ENCODE data around the gene YAF2. TPM values are rescaled to one million over a fixed set of nuclear protein-coding genes. Genes with fewer than 3 reads are reported as not detected.

YAF2 gene
- total RNA-seq, 2 experiments from 2014 or later = 53.6 to 54.7 TPM

DNA sequence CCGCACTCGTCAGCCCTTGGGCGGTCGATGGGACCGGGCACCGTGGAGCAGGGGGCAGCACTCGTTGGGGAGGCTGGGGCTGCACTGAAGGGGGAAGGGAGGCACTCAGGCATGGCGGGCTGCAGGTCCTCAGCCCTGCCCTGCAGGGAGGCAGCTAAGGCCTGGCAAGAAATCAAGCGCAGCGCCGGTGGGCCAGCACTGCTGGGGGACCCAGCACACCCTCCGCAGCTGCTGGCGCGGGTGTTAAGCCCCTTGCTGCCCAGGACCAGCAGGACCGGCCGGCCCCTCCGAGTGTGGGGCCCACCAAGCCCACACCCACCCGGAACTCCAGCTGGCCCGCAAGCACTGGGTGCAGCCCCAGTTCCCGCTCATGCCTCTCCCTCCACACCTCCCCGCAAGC is 35.7 kb upstream of the YAF2 start:
- Histone ChIP-seq H3K9me3 (ENCODE audit: control insufficient read depth in 1 of 2, insufficient read depth in 1 of 2, low read length in 2 of 2) (peaks cover 0 to 8% of the 10 kb centered on the region in 2 experiments), H3K4me3 (ENCODE audit: low read length) (no peak overlapping the region), H3K27me3 (ENCODE audit: control insufficient read depth in 1 of 2, insufficient read depth in 2 of 2, low read length in 2 of 2) (peaks cover 0 to 2% of the 10 kb centered on the region in 2 experiments), H3K4me1 (ENCODE audit: insufficient read depth, low read length) (no peaks in the 10 kb centered on the region), H3K27ac (ENCODE audit: low read depth in 1 of 2, low read length in 2 of 2) (no peak overlapping the region), H3K36me3 (ENCODE audit: insufficient read depth, low read length) (no peaks in the 10 kb centered on the region)
- ChIA-PET CTCF (no interaction called here), POLR2A (no interaction called here)
- TF ChIP-seq, protein P1, sequence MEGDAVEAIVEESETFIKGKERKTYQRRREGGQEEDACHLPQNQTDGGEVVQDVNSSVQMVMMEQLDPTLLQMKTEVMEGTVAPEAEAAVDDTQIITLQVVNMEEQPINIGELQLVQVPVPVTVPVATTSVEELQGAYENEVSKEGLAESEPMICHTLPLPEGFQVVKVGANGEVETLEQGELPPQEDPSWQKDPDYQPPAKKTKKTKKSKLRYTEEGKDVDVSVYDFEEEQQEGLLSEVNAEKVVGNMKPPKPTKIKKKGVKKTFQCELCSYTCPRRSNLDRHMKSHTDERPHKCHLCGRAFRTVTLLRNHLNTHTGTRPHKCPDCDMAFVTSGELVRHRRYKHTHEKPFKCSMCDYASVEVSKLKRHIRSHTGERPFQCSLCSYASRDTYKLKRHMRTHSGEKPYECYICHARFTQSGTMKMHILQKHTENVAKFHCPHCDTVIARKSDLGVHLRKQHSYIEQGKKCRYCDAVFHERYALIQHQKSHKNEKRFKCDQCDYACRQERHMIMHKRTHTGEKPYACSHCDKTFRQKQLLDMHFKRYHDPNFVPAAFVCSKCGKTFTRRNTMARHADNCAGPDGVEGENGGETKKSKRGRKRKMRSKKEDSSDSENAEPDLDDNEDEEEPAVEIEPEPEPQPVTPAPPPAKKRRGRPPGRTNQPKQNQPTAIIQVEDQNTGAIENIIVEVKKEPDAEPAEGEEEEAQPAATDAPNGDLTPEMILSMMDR (IDR thresholded peaks at IDR 0.05) = no peak
- Mint-ChIP-seq H3K4me1 (ENCODE audit: low read depth) (peaks cover 5% of the 10 kb centered on the region), H3K27me3 (peaks cover 8% of the 10 kb centered on the region), H3K27ac (no peak overlapping the region), H3K36me3 (ENCODE audit: low read depth) (no peaks in the 10 kb centered on the region), H3K4me3 (no peak overlapping the region), H3K9me3 (no peaks in the 10 kb centered on the region)
- DNase-seq (no peak), ATAC-seq (ENCODE audit: poor library complexity) (no peak)
- intact Hi-C loops (cut with DNase I, micrococcal nuclease) = no loop called here

DNA sequence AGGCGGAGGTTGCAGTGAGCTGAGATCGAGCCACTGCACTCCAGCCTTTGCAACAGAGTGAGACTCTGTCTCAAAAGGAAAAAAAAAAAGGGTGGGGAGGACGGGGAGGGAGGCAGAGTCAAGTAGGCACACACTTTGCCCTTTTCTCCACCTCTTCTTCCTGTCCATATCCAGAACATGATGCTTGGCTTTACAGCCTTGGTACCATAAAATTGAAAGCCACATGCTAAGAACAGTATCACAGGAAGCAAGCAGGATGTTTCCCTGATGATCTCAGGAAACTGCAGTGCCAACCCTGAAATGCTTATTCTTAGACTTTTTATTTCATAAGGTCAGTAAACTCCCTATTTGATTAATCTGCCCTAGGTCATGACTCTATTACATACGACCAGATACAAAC is 32.5 kb upstream of the YAF2 start:
- ATAC-seq (ENCODE audit: poor library complexity) = no peak
- Mint-ChIP-seq H3K27ac (no peak overlapping the region), H3K27me3 (peaks cover 8% of the 10 kb centered on the region), H3K4me1 (ENCODE audit: low read depth) (peaks cover 5% of the 10 kb centered on the region), H3K9me3 (no peaks in the 10 kb centered on the region), H3K4me3 (no peak overlapping the region), H3K36me3 (ENCODE audit: low read depth) (no peaks in the 10 kb centered on the region)
- DNase-seq = no peak
- ChIA-PET CTCF (no interaction called here), POLR2A (no interaction called here)
- H3K4me3 ChIP-seq (ENCODE audit: low read length) = no peak overlapping the region
- peaks cover 0 to 2% of the 10 kb centered on the region in 2 experiments for H3K27me3 ChIP-seq (ENCODE audit: control insufficient read depth in 1 of 2, insufficient read depth in 2 of 2, low read length in 2 of 2)
- no peak overlapping the region for H3K27ac ChIP-seq (ENCODE audit: low read depth in 1 of 2, low read length in 2 of 2)
- H3K36me3 ChIP-seq (ENCODE audit: insufficient read depth, low read length) = no peaks in the 10 kb centered on the region
- peaks cover 0 to 8% of the 10 kb centered on the region in 2 experiments for H3K9me3 ChIP-seq (ENCODE audit: control insufficient read depth in 1 of 2, insufficient read depth in 1 of 2, low read length in 2 of 2)
- H3K4me1 ChIP-seq (ENCODE audit: insufficient read depth, low read length) = no peaks in the 10 kb centered on the region
- TF ChIP-seq, protein P1 (IDR thresholded peaks at IDR 0.05) = no peak
- intact Hi-C loops (cut with DNase I, micrococcal nuclease) = no loop called here

DNA sequence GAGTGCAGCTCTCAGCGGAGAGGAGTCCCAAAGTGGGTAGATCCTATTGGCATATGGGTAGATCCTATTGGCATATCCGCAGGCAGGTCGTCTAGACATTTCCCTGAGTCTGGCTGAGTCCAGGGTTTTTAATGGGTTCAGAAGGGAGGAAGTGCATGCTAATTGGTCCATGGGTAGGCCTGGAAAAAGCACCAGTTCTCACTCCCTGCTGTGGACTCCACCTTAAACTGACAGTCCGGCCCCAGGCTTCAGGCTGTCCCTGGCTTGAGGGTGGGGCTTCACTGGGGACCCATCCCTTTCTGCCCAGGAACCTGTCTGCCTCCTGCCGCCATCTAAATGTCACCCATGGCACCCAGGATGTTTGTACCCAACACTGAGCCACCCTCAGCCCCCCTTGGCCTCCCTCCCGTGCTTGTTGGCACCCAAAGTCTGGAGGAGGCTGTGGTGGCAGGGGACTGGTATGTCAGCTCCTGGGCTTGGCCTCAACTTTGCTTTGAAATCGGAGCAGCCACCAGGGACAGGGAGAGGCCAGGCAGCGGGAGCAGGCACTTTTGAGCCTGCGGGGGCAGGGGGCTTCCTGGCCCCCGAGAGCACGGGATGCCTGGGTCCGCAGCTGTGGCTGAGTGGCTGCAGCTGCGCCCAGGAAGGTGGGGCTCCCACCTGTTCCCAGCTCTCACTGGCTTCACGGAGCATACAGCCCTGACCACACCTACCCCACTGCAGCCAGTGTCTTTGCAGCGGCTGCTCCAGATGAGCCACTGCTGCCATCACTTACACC is 29.6 kb upstream of the YAF2 start:
- Mint-ChIP-seq H3K36me3 (ENCODE audit: low read depth) (no peaks in the 10 kb centered on the region), H3K27me3 (peaks cover 7% of the 10 kb centered on the region), H3K4me1 (ENCODE audit: low read depth) (peaks cover 5% of the 10 kb centered on the region), H3K9me3 (no peaks in the 10 kb centered on the region), H3K4me3 (no peak overlapping the region), H3K27ac (no peak overlapping the region)
- DNase-seq (no peak), ATAC-seq (ENCODE audit: poor library complexity) (no peak)
- no peaks in the 10 kb centered on the region for H3K36me3 ChIP-seq (ENCODE audit: insufficient read depth, low read length)
- H3K4me3 ChIP-seq (ENCODE audit: low read length) = no peak overlapping the region
- TF ChIP-seq, protein P1 (IDR thresholded peaks at IDR 0.05) = no peak
- H3K9me3 ChIP-seq (ENCODE audit: control insufficient read depth in 1 of 2, insufficient read depth in 1 of 2, low read length in 2 of 2) = no peaks in the 10 kb centered on the region
- H3K27ac ChIP-seq (ENCODE audit: low read depth in 1 of 2, low read length in 2 of 2) = no peak overlapping the region
- H3K27me3 ChIP-seq (ENCODE audit: control insufficient read depth in 1 of 2, insufficient read depth in 2 of 2, low read length in 2 of 2) = peaks cover 0 to 2% of the 10 kb centered on the region in 2 experiments
- POLR2A ChIA-PET = no interaction called here
- intact Hi-C loops (cut with DNase I, micrococcal nuclease) = loop anchor here in 1 of 2 experiments (1.0 kb wide), 1 partner anchor 39 kb away; no protein-coding TSS in a partner anchor
- CTCF ChIA-PET = no interaction called here
- no peaks in the 10 kb centered on the region for H3K4me1 ChIP-seq (ENCODE audit: insufficient read depth, low read length)

Data from CD4-positive, alpha-beta T cell (primary cell).